ENCODE measurements around the gene MYO1H. TPM values are rescaled to one million over a fixed set of nuclear protein-coding genes. Genes with fewer than 3 reads are reported as not detected.

The MYO1H gene
- total and polyA plus RNA-seq, 2 of the 8 experiments (the other 6 are each of a cell fraction or from before 2014, with no cell fraction given) = 0.03 TPM; not detected in 1

DNA sequence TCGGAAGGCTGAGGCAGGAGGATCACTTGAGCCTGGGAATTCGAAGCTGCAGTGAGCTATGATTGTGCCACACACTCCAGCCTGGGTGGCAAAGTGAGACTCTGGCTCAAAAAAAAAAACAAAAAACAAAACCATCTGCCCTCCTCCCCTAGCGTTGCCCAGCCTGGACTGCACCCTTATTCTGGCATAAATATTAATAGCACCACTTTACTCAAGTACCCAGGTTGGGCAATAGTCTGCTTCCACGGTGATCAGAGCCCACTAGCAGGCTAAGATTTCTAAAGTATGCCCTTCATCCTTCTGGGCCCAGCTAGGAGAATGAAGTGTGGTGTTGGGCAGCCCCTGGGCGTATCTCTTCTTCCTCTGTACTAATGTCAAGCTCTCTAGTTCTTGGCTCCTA lies 96.1 kb downstream of the MYO1H start:
- 90% methylated on average over 5 of the region's 5 CpGs; no CpG with 5 or more reads in 1 of the 2 experiments for whole genome bisulfite sequencing, 2 experiments (ENCODE audit: extremely low coverage in 1 of 2, insufficient coverage in 1 of 2, insufficient read length in 1 of 2, insufficient replicate concordance in 2 of 2, low coverage in 1 of 2, low lambda C conversion rate in 2 of 2, missing lambda C conversion rate in 1 of 2)
- H3K18ac ChIP-seq (ENCODE audit: extremely low read depth, low read length) = no peak overlapping the region
- H3K36me3 ChIP-seq (ENCODE audit: control insufficient read depth in 2 of 4, insufficient read depth in 4 of 4, low read length in 3 of 4) = peaks cover 2 to 15% (median 9%) of the 10 kb centered on the region in 4 experiments; a peak in 6 of 8 replicates
- no peak overlapping the region for H4K5ac ChIP-seq (ENCODE audit: insufficient read length, low read depth, low read length)
- H3K9me3 ChIP-seq (ENCODE audit: insufficient read depth in 2 of 2, low read depth in 1 of 2, low read length in 1 of 2) = no peaks in the 10 kb centered on the region
- peaks cover 0 to 4% of the 10 kb centered on the region in 2 experiments for H4K20me1 ChIP-seq (replicated peaks in 1 of 2; ENCODE audit: control insufficient read depth in 1 of 2, insufficient read depth in 2 of 2, low read length in 2 of 2)
- H3K79me1 ChIP-seq (ENCODE audit: low read depth, low read length) = no peaks in the 10 kb centered on the region; the same call in 1 of the 2 replicates
- no peak overlapping the region for H2BK12ac ChIP-seq (ENCODE audit: low read depth, low read length)
- DNase-seq (ENCODE audit: low read depth in 1 of 2, low spot score in 2 of 2) = no peak
- H3K23ac ChIP-seq (ENCODE audit: insufficient read length) = no peak overlapping the region
- no peak overlapping the region for H4K91ac ChIP-seq (replicated peaks; ENCODE audit: insufficient read length, low read length)
- POLR2A ChIA-PET (ENCODE audit: partially characterized antibody) = interaction anchor here (0.6 to 2.5 kb wide), 3 partner anchors 11 to 287 kb away, joined by 3 to 9 read pairs (median 4); no protein-coding TSS in a partner anchor
- TF ChIP-seq SAP30 (IDR thresholded peaks at IDR 0.05; ENCODE audit: insufficient read depth, insufficient replicate concordance, low read length) (no peak), CHD1 (IDR thresholded peaks at IDR 0.05; ENCODE audit: low read depth, low read length) (no peak), SP1 (IDR thresholded peaks at IDR 0.05; ENCODE audit: low read depth, low read length) (no peak), RFX5 (IDR thresholded peaks at IDR 0.05; ENCODE audit: borderline replicate concordance, low read depth, low read length) (no peak), TAF1 (IDR thresholded peaks at IDR 0.05; ENCODE audit: low read depth, low read length) (no peak), CHD2 (IDR thresholded peaks at IDR 0.05; ENCODE audit: low read length) (no peak), RBBP5 (IDR thresholded peaks at IDR 0.05; ENCODE audit: borderline replicate concordance, low read depth, low read length) (no peak), YY1 (IDR thresholded peaks at IDR 0.05; ENCODE audit: low read depth, low read length) (no peak), TBP (IDR thresholded peaks at IDR 0.05; ENCODE audit: low read depth, low read length) (no peak), GABPA (IDR thresholded peaks at IDR 0.05; ENCODE audit: borderline replicate concordance, insufficient read depth, low read length) (no peak), HDAC6 (IDR thresholded peaks at IDR 0.05; ENCODE audit: low read depth, low read length) (no peak), GTF2F1 (IDR thresholded peaks at IDR 0.05; ENCODE audit: borderline replicate concordance, low read depth, low read length) (no peak), RXRA (IDR thresholded peaks at IDR 0.05; ENCODE audit: insufficient read depth, low read depth, low read length) (no peak)
- TF ChIP-seq, protein P1, sequence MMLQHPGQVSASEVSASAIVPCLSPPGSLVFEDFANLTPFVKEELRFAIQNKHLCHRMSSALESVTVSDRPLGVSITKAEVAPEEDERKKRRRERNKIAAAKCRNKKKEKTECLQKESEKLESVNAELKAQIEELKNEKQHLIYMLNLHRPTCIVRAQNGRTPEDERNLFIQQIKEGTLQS (IDR thresholded peaks at IDR 0.05; ENCODE audit: insufficient read depth, low read depth, low read length) = no peak
- no peak overlapping the region for H2AFZ ChIP-seq (ENCODE audit: low read length)
- no peak overlapping the region for H4K8ac ChIP-seq (ENCODE audit: extremely low read depth, insufficient read depth, low read length)
- H3K23me2 ChIP-seq (ENCODE audit: low read depth, low read length) = no peaks in the 10 kb centered on the region
- H3K4me3 ChIP-seq (ENCODE audit: extremely low read depth in 1 of 4, insufficient read depth in 2 of 4, low read depth in 3 of 4, low read length in 4 of 4) = no peak overlapping the region
- FAIRE-seq = no peak
- CTCF ChIA-PET (ENCODE audit: partially characterized antibody) = interaction anchor here (1.0 to 17.4 kb wide), 4 partner anchors 11 to 409 kb away, joined by 3 to 181 read pairs (median 3); no protein-coding TSS in a partner anchor
- no peak overlapping the region for H2BK5ac ChIP-seq (ENCODE audit: low read depth, low read length)
- H3K14ac ChIP-seq (ENCODE audit: insufficient read length) = no peak overlapping the region
- no peak overlapping the region for H3K4me2 ChIP-seq (ENCODE audit: insufficient read depth in 1 of 2, low read depth in 2 of 2, low read length in 2 of 2)
- H2BK120ac ChIP-seq (replicated peaks; ENCODE audit: low read depth, low read length) = no peak overlapping the region
- H3K9ac ChIP-seq (replicated peaks in 1 of 4; ENCODE audit: extremely low read depth in 1 of 4, low read depth in 3 of 4, low read length in 3 of 4) = no peak overlapping the region
- no peak overlapping the region for H3K56ac ChIP-seq (replicated peaks; ENCODE audit: insufficient read length, low read depth, low read length)
- no peak overlapping the region for H2BK15ac ChIP-seq (ENCODE audit: low read length)
- 0 out of 4 replicates have a peak, but pooled peaks cover 0 to under 1% of the 10 kb centered on the region in 2 experiments for H3K79me2 ChIP-seq (ENCODE audit: control insufficient read depth in 1 of 2, insufficient read depth in 2 of 2, low read length in 2 of 2)
- H3K4ac ChIP-seq (replicated peaks; ENCODE audit: insufficient read length, low read depth, low read length) = no peak overlapping the region
- no peak overlapping the region for H3K27ac ChIP-seq (ENCODE audit: low read depth, low read length)
- no peaks in the 10 kb centered on the region for H3K27me3 ChIP-seq (replicated peaks in 1 of 4; ENCODE audit: control insufficient read depth in 3 of 4, extremely low read depth in 1 of 4, insufficient read depth in 3 of 4, low read length in 3 of 4)
- H2BK20ac ChIP-seq (ENCODE audit: low read length) = no peak overlapping the region
- no peak overlapping the region for H2AK5ac ChIP-seq (ENCODE audit: low read depth, low read length)
- H3K4me1 ChIP-seq (replicated peaks in 1 of 4; ENCODE audit: control insufficient read depth in 3 of 4, insufficient read depth in 4 of 4, low read length in 3 of 4) = peaks cover 0 to 4% (median 2%) of the 10 kb centered on the region in 4 experiments; a peak in 2 of 7 replicates
